D721Med (cell line): ENCODE results near the gene C1orf226.
"Not testable (repeated sequence)": the region's sequence is repeated elsewhere in the genome, so short reads cannot be mapped to it uniquely, and the experiment has no call there.

Source experiments
- DNase-seq: peaks from one replicate; pipeline ENCODE4 v3.0.0; 2011; ENCODE audit warnings: low spot score; ENCODE audit not compliant: insufficient read length
- FAIRE-seq: peaks from 2 replicates; lab custom pipeline; 2011; peaks lifted over from hg19 to GRCh38; lab: Jason Lieb, UNC
- CTCF ChIP-seq: IDR thresholded peaks from 2 replicates; pipeline ENCODE4 v1.5.1; 2012; ENCODE audit warnings: mild to moderate bottlenecking, control low read depth; ENCODE audit not compliant: insufficient read depth; ENCODE audit errors: missing control alignments

The C1orf226 gene

DNA sequence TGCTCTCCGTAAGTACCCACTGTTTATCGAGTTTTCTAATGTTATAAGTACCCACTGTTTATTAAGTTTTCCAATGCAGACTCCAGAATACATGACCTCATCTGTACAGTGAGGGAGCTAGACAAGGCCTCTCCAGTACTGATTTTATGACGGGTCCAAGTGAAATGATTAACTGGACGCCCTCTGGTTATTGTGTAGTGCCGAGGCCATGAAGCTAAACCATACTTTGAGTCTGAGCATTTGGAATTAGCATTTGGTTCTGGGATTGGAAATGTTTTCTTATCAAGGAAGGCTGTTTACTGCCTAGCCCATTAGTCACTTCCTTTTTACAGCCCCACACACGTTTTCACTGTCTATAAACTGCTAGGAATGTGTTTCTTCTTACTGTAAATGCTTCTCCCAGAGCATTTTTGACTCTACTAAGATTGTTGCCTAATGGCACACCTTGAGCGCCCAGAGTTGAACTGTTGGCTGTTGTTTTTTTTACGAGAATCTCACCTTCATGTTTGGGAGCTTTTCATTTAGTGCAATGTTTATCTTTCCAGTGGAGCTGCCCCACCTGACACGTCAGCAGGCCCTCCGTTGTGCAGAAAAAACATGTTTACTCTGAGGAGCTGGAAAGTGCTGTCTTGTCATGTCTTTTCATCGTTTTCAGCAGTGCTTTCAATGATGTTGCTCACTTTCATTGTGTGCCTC is 31.7 kb upstream of the C1orf226 start:
- DNase-seq (no peak), FAIRE-seq (no peak)
- TF ChIP-seq CTCF: no peak

DNA sequence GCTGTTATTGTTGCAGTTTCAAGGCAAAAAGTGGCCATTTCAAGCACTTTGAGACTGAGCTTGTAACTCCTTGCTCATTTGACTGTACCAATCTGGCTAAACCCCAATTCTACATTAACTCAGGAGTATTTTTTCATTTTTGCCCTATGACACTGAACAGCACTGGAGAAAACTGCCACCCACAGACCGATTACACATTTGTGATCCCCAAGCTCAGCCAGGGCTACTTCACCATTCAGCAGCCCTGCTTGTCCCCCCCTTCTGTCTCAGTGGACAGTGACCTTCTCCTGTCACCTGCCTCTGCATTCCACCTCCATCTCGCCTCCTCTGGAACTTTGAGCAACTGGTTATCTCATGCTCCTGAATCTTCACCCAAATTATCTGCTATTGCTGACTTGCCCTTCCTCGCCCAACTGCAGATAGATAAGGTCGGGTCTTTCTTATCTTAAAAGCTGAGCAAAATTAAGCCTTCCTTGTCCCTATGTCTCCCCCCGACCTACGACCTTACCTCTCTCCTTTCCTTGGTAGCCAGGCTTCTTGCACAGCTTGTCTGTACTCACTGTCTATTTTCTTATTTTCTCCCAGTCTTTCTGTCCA is 30.2 kb upstream of the C1orf226 start:
- DNase-seq (no peak), FAIRE-seq (no peak)
- TF ChIP-seq CTCF: no peak

DNA sequence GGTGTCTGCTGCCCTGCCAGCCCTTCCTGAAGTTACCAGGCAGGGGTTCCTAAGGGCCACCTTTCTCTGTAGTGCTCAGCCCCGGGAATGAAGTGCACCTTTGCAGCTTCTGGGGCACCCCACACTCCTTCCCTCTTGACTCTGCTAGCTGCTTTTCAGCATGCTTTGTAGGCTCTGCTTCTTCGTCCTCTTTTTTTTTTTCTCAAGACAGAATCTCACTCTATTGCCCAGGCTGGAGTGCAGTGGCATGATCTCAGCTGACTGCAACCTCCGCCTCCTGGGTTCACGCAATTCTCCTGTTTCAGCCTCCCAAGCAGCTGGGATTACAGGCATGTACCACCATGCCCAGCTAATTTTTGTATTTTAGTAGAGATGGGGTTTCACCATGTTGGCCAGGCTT is 29.7 kb upstream of the C1orf226 start:
- not testable (repeated sequence) for DNase-seq, FAIRE-seq

DNA sequence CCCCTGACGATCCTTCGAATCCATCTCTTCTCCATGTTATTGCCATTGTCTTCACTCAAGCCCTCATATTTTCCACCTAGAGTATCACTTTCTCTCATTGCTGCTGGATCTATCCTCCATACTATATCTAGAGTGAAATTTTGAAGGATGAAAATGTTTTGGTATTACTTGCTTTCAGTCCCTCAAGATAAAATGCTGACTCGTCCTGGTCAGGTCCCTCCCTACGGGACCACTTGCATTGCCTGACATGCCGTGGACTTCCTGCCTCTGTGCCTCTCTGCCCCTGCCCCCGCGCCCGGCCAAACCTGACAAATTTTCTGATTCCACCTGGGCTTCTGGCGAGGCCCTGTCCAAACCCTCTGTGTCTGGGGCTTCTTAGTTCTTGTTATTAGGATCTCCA is 28.4 kb upstream of the C1orf226 start:
- TF ChIP-seq CTCF: no peak
- FAIRE-seq (no peak), DNase-seq (no peak)

DNA sequence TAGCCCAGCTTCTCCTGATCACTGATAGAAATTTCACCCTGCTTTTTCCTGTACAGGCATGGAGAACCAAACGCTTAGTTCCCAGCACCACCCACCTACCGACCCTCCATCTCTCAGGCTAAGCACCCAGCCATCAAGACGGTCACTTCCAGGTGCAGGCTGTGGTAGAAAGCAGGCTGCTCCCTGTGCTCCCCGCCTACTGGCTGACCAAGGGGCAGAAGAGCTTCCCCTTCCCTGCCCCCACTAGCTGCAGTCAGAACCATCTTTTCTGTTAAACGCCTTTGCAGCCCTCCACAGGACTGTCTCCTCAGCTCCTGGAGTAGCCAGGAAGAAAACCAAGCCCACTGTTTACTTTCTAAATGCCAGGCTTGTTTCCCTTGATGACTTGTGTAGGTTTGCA is 27.8 kb upstream of the C1orf226 start:
- TF ChIP-seq CTCF: no peak
- DNase-seq (no peak), FAIRE-seq (no peak)

GRCh38 chr1:162357681-162358266 is 23.8 kb upstream of the C1orf226 start:
- peak; percentile 63 for TF ChIP-seq CTCF
- FAIRE-seq: no peak
- DNase-seq: peak; percentile 70

GRCh38 chr1:162358928-162359327 is 22.6 kb upstream of the C1orf226 start:
- no peak for FAIRE-seq
- no peak for DNase-seq
- TF ChIP-seq CTCF: no peak
